ENCODE measurements around the gene PTPRD.

GRCh38 chr9:8899511-8899910 is 1713.3 kb downstream of the PTPRD start:
- TF ChIP-seq CTCF (IDR thresholded peaks at IDR 0.05) (no peak), POLR2A (IDR thresholded peaks at IDR 0.05) (no peak), EP300 (IDR thresholded peaks at IDR 0.05) (no peak)

Measured in ovary (tissue), 3 donors.